Astrocyte of the cerebellum (primary cell): ENCODE data around the gene BLNK.
"Not testable (repeated sequence)": the region's sequence is repeated elsewhere in the genome, so short reads cannot be mapped to it uniquely, and the experiment has no call there.

ENCODE experiments used
- DNase-seq: peaks from one replicate; pipeline ENCODE4 v3.0.0-alpha.2; 2011; ENCODE audit warnings: low read depth
- H3K4me3 ChIP-seq: 2 replicates; pipeline ENCODE4 v1.5.1; 2011; ENCODE audit warnings: mild to moderate bottlenecking, low read depth, low read length, moderate library complexity
- CTCF ChIP-seq: IDR thresholded peaks from 2 replicates; pipeline ENCODE4 v1.5.1; 2012; ENCODE audit warnings: low read length, low read depth, moderate library complexity, mild to moderate bottlenecking; ENCODE audit errors: missing control alignments
- in situ Hi-C: cut with HindIII; loops from 2 replicates; pipeline ENCODE4 v1.10.0; 2017; ENCODE audit warnings: low sequenced_read_pairs

BLNK gene

DNA sequence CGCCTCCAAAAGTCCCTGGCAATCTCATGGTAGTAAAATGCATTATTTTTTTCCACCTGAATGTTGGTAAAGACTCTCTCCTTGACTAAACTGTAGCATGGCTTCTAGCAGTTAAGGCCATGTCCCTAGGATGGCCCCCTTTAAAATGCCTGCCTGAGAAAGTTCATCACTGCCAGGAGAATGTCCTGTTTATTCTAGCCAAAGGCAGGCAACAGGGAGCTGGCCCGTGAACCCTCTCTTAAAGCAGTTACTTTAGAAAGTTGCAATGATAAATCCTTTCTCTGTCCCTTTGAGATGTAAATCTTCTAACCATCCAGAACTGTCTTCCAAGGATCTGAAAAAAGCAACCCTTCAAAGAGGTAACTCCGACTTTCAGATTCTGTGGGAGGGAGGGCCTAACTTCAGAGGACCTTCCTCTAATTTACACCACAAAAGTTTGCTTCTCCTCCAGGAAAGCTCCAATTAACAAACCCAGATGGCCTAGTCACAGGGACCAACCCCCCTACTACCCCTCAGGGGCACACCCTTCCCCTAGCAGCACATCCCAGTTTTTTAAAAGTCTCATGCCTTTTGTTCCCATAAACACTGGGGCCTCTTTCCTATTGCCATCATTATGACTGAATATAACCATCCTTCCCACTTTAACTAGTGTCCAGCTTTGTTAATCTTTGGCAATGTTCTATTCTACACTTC lies 38.4 kb upstream of the BLNK start:
- in situ Hi-C loops = no loop called here

GRCh38 chr10:96308854-96309253 lies 37.5 kb upstream of the BLNK start:
- in situ Hi-C loops, DNase-seq, H3K4me3 ChIP-seq: not testable (repeated sequence)

More for the DNA sequence above, 38.4 kb upstream of the BLNK start:
- H3K4me3 ChIP-seq = no peak overlapping the region
- DNase-seq = no peak
- TF ChIP-seq CTCF = no peak

DNA sequence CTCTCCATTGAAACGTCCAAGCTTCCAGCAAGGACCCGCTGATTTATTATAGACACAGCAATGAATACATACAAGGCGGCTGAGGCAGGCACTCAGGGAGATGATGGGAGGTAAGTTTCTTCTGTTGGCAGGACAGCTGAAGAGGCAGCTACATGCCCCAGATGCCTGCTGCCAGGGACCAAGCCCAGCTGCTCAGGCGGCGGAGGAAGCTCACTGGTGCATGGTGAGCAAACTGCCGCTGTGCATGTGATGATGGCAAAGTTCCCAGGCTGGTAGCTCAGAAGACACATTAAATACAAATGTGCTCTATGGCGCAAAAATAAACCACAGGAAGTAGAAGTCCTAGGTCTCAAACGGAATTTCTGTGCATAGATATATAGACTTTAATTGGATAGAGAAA lies 35.1 kb upstream of the BLNK start:
- H3K4me3 ChIP-seq = no peak overlapping the region
- no peak for TF ChIP-seq CTCF
- DNase-seq = no peak
- in situ Hi-C loops = no loop called here

DNA sequence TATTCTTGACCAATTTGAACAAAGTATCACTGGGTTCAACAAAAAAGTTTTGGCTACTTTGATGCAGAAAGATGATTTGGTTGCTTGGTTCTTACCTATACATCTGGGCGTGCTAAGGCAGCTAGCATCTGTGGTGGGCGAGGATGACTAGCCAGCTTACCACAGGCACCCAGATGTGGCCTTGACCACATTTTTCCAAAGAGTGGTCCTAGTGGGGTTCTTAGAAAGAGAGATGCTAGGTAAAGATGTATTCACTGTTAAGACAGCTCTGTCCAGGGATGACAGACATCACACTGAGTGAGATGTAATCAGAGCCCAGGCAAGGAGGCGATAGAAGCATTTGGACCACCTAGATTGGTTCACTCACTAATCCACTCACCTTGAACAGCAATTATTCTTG lies 33.6 kb upstream of the BLNK start:
- no peak overlapping the region for H3K4me3 ChIP-seq
- no peak for TF ChIP-seq CTCF
- DNase-seq = no peak
- in situ Hi-C loops = no loop called here

DNA sequence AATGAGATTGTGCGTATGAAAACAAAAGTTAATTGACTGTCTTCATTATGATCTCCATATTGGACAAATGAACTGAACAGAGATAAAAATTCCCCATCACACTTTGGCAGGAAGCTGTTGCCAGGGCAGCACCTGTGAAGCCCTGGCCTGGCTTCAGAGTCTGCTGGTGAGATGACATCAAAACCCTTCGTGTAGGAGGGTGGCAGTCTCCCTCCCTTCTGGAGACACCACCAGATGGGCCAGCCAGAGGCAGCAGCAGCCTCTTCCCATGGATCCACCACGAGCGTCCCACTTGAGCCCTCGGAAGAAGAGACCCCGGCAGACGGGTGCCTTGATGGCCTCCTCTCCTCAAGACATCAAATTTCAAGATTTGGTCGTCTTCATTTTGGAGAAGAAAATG lies 32.9 kb upstream of the BLNK start, which contains the start of gene DNTT:
TSS of gene DNTT (plus strand) at position 205 of the 400 bp plus-strand sequence. CDS start at position 269, 64 bp downstream.
- H3K4me3 ChIP-seq = no peak within 1 kb of the TSS
- in situ Hi-C loops = no loop called here
- TF ChIP-seq CTCF = no peak
- no peak for DNase-seq

DNA sequence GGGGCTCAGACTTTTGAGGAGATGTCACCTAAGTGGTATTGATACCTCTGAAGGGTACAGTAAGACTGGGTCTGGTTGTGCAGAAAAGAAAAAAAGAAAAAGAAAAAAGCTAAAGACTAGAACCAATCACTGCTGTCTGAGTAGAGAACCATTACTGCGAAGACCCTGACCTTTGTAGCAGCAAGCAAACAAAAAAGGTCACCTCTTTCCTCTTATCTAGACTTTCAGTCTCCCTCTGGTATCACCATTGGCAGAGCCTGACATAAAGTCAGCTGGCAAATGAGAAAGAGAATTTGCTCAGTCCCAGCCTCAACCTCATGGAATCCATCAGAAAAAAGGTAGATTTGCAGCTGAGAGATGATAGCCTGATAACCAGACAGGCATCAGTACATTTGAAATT lies 30.2 kb upstream of the BLNK start:
- H3K4me3 ChIP-seq = no peak overlapping the region
- TF ChIP-seq CTCF = no peak
- no peak for DNase-seq
- in situ Hi-C loops = no loop called here

- in situ Hi-C loops = no loop called here
These were observed 28.0 kb upstream of the BLNK start for GRCh38 chr10:96299383-96299782.

More at GRCh38 chr10:96299383-96299782, 28.0 kb upstream of the BLNK start:
- TF ChIP-seq CTCF = no peak
- no peak for DNase-seq
- H3K4me3 ChIP-seq = no peak overlapping the region
